NCI-H2107 (cell line): ENCODE results near the gene UNC13A.
"Not testable (repeated sequence)": the region's sequence is repeated elsewhere in the genome, so short reads cannot be mapped to it uniquely, and the experiment has no call there.

Source experiments
- DNase-seq: peaks from one replicate; lab custom pipeline; 2025; lab: John Stamatoyannopoulos, UW

The UNC13A gene

DNA sequence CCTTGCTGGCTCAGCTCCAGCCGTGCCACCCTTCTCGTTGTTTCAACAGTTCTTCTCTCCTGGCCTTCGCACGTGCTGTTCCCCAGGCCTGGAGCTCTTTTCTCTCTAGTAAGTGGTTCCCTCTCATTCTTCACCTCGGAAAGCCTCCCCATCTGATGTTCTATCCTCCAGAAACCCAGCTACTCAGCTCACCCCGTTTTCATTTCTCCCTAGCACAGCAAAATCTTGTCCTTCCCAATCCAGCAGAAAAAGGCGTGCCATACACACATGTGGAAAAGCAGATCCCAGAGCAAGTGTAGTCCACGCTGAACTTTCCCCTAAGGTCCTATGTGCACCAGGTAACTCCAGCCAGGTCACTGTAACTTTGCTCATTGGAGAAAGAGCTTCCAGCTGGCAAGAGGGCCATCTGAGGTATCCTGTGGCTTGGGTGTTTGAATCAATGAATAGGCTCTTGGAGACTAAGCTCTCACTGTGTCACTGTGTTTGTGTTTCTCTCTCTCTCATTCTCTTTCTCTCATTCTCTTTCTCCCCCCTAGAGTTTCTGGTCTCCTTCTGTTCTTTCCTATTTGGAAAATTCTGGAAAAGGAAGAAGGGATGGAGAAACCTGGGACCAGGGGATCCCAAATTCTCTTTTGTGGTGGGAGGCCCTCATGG is 83.7 kb downstream of the UNC13A start:
- DNase-seq = no peak

GRCh38 chr19:17602872-17603510 is 85.2 kb downstream of the UNC13A start:
- no peak for DNase-seq

DNA sequence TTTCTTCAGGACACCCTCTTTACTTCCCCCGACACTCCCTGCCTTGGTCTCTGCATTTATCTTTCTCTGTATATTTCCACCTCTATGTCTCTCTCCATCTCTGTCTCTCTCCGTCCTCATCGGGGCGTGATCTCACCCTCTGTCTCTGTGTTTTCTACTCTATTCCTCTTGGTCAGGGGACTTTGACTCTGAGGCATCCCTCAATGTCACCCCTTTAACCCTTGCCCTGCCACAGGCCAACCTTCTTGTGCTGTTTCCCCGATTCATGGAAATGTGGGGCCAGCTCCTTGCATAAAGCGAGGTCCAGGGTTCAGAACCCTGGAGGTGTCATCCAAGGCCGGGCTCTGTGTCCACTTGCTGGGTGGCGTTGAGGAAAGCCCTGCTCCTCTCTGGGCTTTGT is 85.9 kb downstream of the UNC13A start:
- no peak for DNase-seq

DNA sequence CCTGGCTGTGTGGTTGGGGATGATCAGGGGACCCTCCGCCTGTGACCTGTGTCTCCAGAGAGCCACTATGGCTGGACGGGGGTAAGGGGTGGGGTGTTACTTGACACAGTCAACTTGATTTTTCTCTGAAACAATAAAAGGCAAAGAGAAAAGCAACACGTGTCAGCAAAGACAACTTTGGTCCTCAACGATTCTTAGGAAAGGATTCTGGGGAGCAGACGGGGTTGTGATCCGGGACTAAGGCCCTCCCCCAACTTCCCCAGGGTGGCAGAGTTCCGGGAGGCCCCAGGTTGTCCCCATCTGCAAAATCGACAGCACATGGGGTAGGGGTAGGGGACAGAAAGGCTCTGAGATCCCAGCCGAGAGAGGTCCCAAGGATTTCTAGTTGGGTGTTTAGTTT is 86.5 kb downstream of the UNC13A start:
- DNase-seq = no peak

GRCh38 chr19:17599780-17600179 is 88.4 kb downstream of the UNC13A start:
- DNase-seq = no peak

GRCh38 chr19:17598953-17599352 is 89.2 kb downstream of the UNC13A start:
- no peak for DNase-seq

DNA sequence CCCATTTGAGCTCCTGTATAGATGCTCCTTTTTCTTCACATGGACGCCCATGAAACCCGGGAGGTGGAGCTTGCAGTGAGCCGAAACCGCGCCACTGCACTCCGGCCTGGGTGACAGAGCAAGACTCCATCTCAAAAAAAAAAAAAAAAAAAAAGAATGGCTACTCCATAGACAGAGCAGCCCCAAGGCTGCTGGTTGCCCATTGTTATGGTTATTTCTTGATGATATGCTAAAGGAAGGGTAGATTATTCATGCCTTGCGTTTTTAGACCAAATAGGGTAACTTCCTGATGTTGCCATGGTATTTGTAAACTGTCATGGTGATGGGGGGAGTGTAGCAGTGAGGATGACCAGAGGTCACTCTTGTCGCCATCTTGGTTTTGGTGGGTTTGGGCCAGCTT is 90.1 kb downstream of the UNC13A start:
- not testable (repeated sequence) for DNase-seq

- DNase-seq = not testable (repeated sequence)
Measured at GRCh38 chr19:17594296-17594695, 93.9 kb downstream of the UNC13A start.

- no peak for DNase-seq
Measured at GRCh38 chr19:17590866-17591265, 97.3 kb downstream of the UNC13A start.

- DNase-seq = not testable (repeated sequence)
Measured at GRCh38 chr19:17585395-17585794, 102.8 kb downstream of the UNC13A start.

GRCh38 chr19:17584132-17584531 is 104.0 kb downstream of the UNC13A start:
- no peak for DNase-seq

DNA sequence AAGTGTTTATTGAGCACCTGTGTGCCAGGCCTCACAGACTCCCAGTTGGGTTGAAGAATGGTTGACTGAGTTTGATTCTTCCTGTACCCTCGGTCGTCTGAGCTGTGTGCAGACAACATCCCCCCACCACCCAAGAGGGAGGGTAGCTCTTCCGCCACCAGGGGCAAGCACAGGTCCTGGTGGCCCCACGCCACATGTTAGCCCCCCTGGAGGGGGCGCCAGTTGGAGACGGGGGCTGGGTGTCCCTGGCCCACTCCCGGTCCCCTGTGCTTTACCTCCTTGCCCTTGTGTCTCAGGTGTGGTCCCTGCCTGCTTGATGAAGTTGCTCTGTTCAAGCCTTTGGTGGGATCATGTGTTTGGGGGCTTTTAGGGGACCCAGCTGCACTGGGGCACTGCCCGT is 105.5 kb downstream of the UNC13A start:
- DNase-seq = no peak

GRCh38 chr19:17581211-17581874 is 106.8 kb downstream of the UNC13A start:
- DNase-seq = no peak

DNA sequence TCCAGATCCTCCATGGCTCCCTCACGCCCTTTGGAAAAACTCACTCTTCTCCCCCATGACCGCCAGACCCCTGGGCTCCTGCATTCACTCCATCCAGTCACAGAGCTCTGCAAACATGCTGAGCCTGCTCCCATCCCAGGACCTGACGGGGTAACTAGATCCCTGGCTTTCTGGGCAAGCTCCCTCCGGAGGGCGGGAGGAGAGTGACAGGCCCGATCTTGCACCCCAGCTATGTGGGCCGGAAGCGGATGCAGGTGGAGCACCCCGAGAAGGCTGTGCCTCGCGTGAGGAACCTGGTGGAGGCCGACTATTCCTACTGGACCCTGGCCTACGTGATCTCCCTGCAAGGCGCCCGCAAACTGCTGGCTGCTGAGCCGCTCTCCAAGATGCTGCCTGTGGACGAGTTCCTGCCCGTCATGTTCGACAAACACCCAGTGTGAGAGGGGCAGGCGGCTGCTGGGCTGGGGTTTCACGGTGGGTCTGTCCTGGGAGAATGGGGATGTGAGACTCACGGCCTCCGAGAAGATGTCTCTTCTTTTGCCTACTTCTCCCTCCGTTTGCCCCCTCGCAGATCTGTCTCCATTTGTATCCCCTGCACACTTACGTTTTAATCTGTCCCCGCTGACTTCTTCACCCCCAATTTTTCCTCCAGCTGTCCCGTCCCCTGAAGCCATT is 107.5 kb downstream of the UNC13A start:
- no peak for DNase-seq

GRCh38 chr19:17579661-17580244 is 108.4 kb downstream of the UNC13A start:
- no peak for DNase-seq

DNA sequence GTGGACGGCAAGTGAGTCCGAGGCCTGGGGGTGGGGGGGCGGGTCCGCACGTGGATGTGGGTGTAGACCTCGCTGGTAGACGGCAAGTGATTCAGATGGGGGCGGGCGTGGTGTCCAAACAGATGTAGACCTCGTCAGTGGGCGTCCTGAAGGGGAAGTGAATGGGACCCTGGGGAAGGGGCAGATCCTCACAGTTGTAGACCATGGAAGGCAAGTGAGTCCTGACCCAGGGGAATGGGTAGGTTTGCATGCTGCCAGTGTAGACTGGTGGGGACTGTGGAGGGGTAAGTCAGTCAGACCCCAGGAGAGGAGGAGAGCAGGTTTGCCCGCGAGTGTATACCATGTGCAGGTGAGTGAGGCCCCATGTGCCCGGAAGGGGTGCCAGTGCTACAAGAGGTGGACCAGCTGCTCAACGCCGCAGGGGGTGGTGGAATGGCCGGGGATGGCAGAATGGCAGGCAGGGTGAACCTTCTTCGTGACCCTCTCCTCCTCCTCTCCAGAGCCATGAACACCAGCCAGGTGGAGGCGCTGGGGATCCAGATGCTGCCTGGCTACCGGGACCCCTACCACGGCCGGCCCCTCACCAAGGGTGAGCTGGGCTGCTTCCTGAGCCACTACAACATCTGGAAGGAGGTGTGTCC is 110.6 kb downstream of the UNC13A start:
- no peak for DNase-seq

DNA sequence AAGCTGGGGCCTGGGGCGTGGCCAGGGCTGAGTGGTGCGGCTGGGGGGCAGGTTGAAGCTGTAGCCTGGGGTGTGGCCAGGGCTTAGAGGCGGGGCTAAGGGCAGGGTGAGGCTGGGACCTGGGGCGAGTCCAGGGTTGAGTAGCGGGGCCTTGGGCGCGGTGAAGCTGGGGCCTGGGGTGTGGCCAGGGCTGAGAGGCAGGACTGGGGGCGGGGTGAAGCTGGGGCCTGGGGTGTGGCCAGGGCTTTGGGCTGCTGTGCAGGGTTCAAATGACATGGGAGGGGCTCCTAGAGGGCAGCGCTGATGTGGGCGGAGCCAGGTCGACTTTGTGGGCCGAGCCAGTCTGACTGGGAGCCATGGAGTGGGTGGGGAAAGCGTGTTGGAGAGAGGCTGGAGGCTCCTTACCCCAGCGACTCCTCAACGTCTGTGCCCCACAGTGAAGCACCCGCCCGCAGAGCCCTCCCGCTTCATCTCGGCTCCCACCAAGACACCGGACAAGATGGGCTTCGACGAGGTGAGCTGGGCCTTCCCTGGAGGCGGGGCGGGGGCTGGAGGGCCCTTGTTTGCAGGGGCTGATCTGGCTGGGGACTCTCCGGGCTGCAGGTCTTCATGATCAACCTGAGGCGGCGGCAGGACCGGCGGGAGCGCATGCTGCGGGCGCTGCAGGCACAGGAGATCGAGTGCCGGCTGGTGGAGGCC is 111.2 kb downstream of the UNC13A start:
- DNase-seq = no peak

DNA sequence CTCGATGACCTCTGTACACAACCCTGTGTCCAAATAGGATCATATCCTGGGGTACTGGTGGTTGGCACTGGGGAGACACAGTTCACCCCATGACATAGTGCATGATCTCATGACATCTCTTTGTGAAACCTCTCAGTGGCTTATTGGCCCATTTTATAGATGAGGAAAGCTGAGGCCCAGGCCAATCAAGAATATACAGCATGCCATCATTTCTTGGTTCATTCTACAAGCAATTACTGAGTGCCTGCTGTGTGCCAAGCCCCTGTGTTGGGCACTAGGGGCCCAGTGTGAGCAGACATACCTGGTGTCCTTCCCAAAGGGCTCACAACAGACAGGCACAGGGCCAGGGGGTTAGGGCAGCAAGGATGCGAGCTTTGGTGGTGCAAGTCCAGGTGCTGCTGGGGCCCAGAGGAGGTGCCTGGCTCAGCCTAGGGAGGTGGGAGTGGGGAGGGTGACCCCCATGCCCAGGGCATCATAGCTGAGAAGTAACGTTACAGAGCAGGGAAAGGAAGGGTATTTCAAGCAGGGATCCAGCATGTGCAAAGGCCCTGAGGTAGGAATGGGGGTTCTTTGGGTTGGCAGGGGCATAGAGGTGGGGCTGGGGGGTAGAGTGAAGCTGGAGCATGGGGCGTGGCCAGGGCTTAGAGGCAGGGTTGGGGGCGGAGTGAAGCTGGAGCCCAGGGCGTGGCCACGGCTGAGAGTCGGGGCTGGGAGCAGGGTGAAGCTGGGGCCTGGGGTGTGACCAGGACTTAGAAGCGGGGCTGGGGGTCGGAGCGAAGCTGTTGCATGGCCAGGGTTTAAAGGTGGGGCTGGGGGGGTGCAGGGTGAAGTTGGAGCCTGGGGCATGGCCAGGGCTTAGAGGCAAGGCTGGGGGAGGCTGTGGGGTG is 112.0 kb downstream of the UNC13A start:
- no peak for DNase-seq

DNA sequence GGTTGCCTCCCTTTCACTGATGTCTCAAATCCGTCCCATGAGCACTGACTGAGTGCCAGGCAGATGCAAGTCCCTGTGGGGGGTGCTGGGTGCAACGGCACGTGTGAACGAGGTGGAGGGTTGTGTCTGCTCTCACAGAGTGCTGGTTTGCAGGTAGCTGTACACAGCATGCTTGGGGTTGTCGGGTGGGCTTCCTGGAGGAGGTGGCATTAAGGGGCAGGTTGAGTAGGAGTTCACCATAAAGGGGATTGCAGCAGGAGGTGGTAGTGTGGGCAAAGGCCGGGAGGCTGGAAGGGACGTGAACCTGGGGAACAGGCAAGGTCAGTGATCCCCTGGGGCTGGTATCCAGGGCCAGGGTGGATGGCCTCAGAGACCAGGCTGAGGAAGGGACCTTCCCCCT is 115.5 kb downstream of the UNC13A start:
- no peak for DNase-seq

DNA sequence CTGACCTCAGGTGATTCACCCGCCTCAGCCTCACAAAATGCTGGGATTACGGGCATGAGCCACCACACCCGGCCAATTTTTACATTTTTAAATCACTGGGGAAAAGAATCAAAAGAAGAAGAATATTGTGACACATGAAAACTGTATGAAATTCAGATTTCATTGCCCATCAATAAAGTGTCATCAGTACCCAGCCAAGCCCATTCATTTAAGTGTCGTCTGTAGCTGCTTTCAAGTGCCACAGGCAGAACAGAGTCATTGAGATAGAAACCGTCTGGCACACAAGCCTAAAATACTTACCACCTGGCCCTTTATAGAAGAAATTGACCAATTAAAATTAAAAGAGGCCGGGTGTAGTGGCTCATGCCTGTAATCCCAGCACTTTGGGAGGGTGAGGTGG is 117.4 kb downstream of the UNC13A start:
- no peak for DNase-seq
